IMR-90 (cell line): ENCODE results near the gene CRTC1. TPM values are rescaled to one million over a fixed set of nuclear protein-coding genes. Genes with fewer than 3 reads are reported as not detected.
A peak's percentile ranks its signal among the peaks of the same experiment; 100 is the strongest.

ENCODE experiments used
- ATAC-seq: fragments of 200-7000 bp; cut with Tn5 transposase; 2 replicates; pipeline ENCODE4 v1.9.1; 2020; ENCODE audit warnings: low read depth, mild to moderate bottlenecking, moderate library complexity
- BruUV-seq: library from RNA; stranded (reverse); fragments of 400-500 nt; replicated peaks from 2 replicates; lab custom pipeline; 2021; lab: Mats Ljungman, UMichigan
- CTCF ChIA-PET: fragments of 300-600 bp; formaldehyde crosslinking; extraction: SDS; loops from one replicate; lab custom pipeline; 2021; ENCODE audit warnings: antibody characterized with exemption; lab: Yijun Ruan, JAX
- POLR2A ChIA-PET: fragments of 300-600 bp; sonication (Branson Sonifier 250); formaldehyde crosslinking; loops from one replicate; lab custom pipeline; 2022; ENCODE audit warnings: antibody characterized with exemption; ENCODE audit not compliant: unreplicated experiment; lab: Charles Lee
- DNase-seq: peaks from one replicate; pipeline ENCODE4 v3.0.0; 2013
- H2AFZ ChIP-seq: replicated peaks from 2 replicates; pipeline ENCODE3; 2013; ENCODE audit warnings: low read length, mild to moderate bottlenecking; ENCODE audit not compliant: poor library complexity
- H2AK5ac ChIP-seq: 2 replicates; pipeline ENCODE4 v1.6.1; 2013; ENCODE audit warnings: low read depth, low read length, inconsistent platforms
- H2AK9ac ChIP-seq: replicated peaks from 2 replicates; pipeline ENCODE3; 2013; ENCODE audit warnings: mild to moderate bottlenecking, low read depth, low read length, moderate library complexity; ENCODE audit not compliant: poor library complexity
- H2BK120ac ChIP-seq: 2 replicates; pipeline ENCODE4 v1.6.1; 2013; ENCODE audit warnings: low read depth, low read length, inconsistent platforms
- H2BK15ac ChIP-seq: 3 replicates; pipeline ENCODE4 v1.6.1; 2013; ENCODE audit warnings: low read depth, low read length, inconsistent platforms
- H2BK20ac ChIP-seq: 2 replicates; pipeline ENCODE4 v1.6.1; 2013; ENCODE audit warnings: low read depth, mild to moderate bottlenecking, inconsistent platforms, low read length, moderate library complexity
- H2BK5ac ChIP-seq: 2 replicates; pipeline ENCODE4 v1.6.1; 2013; ENCODE audit warnings: mild to moderate bottlenecking, low read depth, low read length, inconsistent platforms; ENCODE audit not compliant: poor library complexity, severe bottlenecking
- H3K14ac ChIP-seq: replicated peaks from 2 replicates; pipeline ENCODE4 v1.6.1; 2013; ENCODE audit warnings: low read depth, low read length, inconsistent platforms
- H3K18ac ChIP-seq: 2 replicates; pipeline ENCODE4 v1.6.1; 2013; ENCODE audit warnings: low read depth, low read length, control low read depth
- H3K23ac ChIP-seq: 2 replicates; pipeline ENCODE4 v1.6.1; 2013; ENCODE audit warnings: low read depth, low read length, inconsistent platforms
- H3K27ac ChIP-seq: 2 replicates; pipeline ENCODE4 v1.5.1; 2013; ENCODE audit warnings: mild to moderate bottlenecking, control low read depth, low read length; ENCODE audit not compliant: insufficient read depth
- H3K27me3 ChIP-seq: 2 replicates; pipeline ENCODE4 v1.6.1; 2013; ENCODE audit warnings: low read length; ENCODE audit not compliant: control insufficient read depth, insufficient read depth
- H3K36me3 ChIP-seq: 2 replicates; pipeline ENCODE4 v1.6.1; 2013; ENCODE audit warnings: low read length, mixed read lengths; ENCODE audit not compliant: control insufficient read depth, insufficient read depth
- H3K4ac ChIP-seq: 2 replicates; pipeline ENCODE4 v1.6.1; 2013; ENCODE audit warnings: low read depth, low read length, inconsistent platforms
- H3K4me1 ChIP-seq: 2 replicates; pipeline ENCODE4 v1.6.1; 2013; ENCODE audit warnings: low read length, mixed read lengths; ENCODE audit not compliant: control insufficient read depth, insufficient read depth
- H3K4me2 ChIP-seq: 2 replicates; pipeline ENCODE4 v1.6.1; 2013; ENCODE audit warnings: low read depth, mild to moderate bottlenecking, control low read depth, low read length, moderate library complexity
- H3K4me3 ChIP-seq: 2 replicates; pipeline ENCODE4 v1.5.1; 2013; ENCODE audit warnings: low read depth, mild to moderate bottlenecking, control low read depth, low read length, moderate library complexity; ENCODE audit not compliant: insufficient read depth
- H3K56ac ChIP-seq: 2 replicates; pipeline ENCODE4 v1.6.1; 2013; ENCODE audit warnings: low read length, inconsistent platforms; ENCODE audit not compliant: insufficient read depth; ENCODE audit errors: extremely low read depth
- H3K79me1 ChIP-seq, 2 experiments: 2 replicates each; pipeline ENCODE4 v1.6.1; 2013; ENCODE audit warnings: low read length in 2 of 2, inconsistent platforms in 1 of 2, low read depth in 1 of 2
- H3K9ac ChIP-seq: 2 replicates; pipeline ENCODE4 v1.6.1; 2013; ENCODE audit warnings: low read depth, low read length, control low read depth
- H3K9me1 ChIP-seq: 2 replicates; pipeline ENCODE4 v1.6.1; 2013; ENCODE audit warnings: low read length, inconsistent platforms; ENCODE audit not compliant: insufficient read depth
- H3K9me3 ChIP-seq: 2 replicates; pipeline ENCODE4 v1.6.1; 2013; ENCODE audit warnings: low read length; ENCODE audit not compliant: control insufficient read depth, insufficient read depth
- H4K20me1 ChIP-seq: 2 replicates; pipeline ENCODE4 v1.6.1; 2013; ENCODE audit warnings: low read length, inconsistent platforms; ENCODE audit not compliant: insufficient read depth
- H4K5ac ChIP-seq: 2 replicates; pipeline ENCODE4 v1.6.1; 2013; ENCODE audit warnings: mild to moderate bottlenecking, low read depth, low read length, control low read depth
- H4K8ac ChIP-seq, 2 experiments: 2 replicates each; pipeline ENCODE4 v1.6.1; 2013; ENCODE audit warnings: low read depth in 2 of 2, low read length in 2 of 2, control low read depth in 1 of 2, inconsistent platforms in 1 of 2
- H4K91ac ChIP-seq: 2 replicates; pipeline ENCODE4 v1.6.1; 2013; ENCODE audit warnings: low read depth, low read length, inconsistent platforms; ENCODE audit not compliant: insufficient read depth
- BHLHE40 ChIP-seq: fragments of 150-350 bp; IDR thresholded peaks from 2 replicates; pipeline ENCODE4 v1.6.1; 2016; ENCODE audit warnings: mild to moderate bottlenecking, low read depth, low read length
- CEBPB ChIP-seq: IDR thresholded peaks from 2 replicates; pipeline ENCODE4 v1.6.1; 2012; ENCODE audit warnings: low read depth, low read length, improper control_type of control experiment
- CHD1 ChIP-seq: IDR thresholded peaks from 2 replicates; pipeline ENCODE4 v1.6.1; 2012; ENCODE audit warnings: low read depth, low read length, improper control_type of control experiment
- CTCF ChIP-seq: conservative IDR thresholded peaks from 2 replicates; pipeline ENCODE4 v1.5.1; 2012; ENCODE audit warnings: mild to moderate bottlenecking, low read depth, low read length, improper control_type of control experiment
- ELK1 ChIP-seq: fragments of 150-350 bp; IDR thresholded peaks from 2 replicates; pipeline ENCODE4 v1.6.1; 2016; ENCODE audit warnings: low read depth, mild to moderate bottlenecking, low read length, moderate library complexity, borderline replicate concordance
- FOS ChIP-seq: fragments of 150-350 bp; IDR thresholded peaks from 2 replicates; pipeline ENCODE4 v1.6.1; 2016; ENCODE audit warnings: low read depth, low read length
- MAZ ChIP-seq: IDR thresholded peaks from 2 replicates; pipeline ENCODE4 v1.6.1; 2012; ENCODE audit warnings: low read depth, mild to moderate bottlenecking, low read length, improper control_type of control experiment, moderate library complexity, borderline replicate concordance
- MXI1 ChIP-seq: IDR thresholded peaks from 2 replicates; pipeline ENCODE4 v1.6.1; 2012; ENCODE audit warnings: low read depth, mild to moderate bottlenecking, low read length, moderate library complexity, borderline replicate concordance
- POLR2A ChIP-seq: IDR thresholded peaks from 2 replicates; pipeline ENCODE4 v1.6.1; 2012; ENCODE audit warnings: mild to moderate bottlenecking, low read depth, low read length
- RAD21 ChIP-seq: IDR thresholded peaks from 2 replicates; pipeline ENCODE4 v1.6.1; 2012; ENCODE audit warnings: low read length, improper control_type of control experiment
- RCOR1 ChIP-seq: IDR thresholded peaks from 2 replicates; pipeline ENCODE4 v1.6.1; 2012; ENCODE audit warnings: mild to moderate bottlenecking, low read length, improper control_type of control experiment; ENCODE audit not compliant: insufficient replicate concordance
- RFX5 ChIP-seq: IDR thresholded peaks from 2 replicates; pipeline ENCODE4 v1.8.0; 2012; ENCODE audit warnings: low read depth, mild to moderate bottlenecking, low read length, moderate library complexity
- SMC3 ChIP-seq: fragments of 150-350 bp; IDR thresholded peaks from 2 replicates; pipeline ENCODE4 v1.6.1; 2016; ENCODE audit warnings: low read depth, mild to moderate bottlenecking, antibody characterized with exemption, low read length, moderate library complexity
- USF2 ChIP-seq: fragments of 150-350 bp; IDR thresholded peaks from 2 replicates; pipeline ENCODE4 v1.6.1; 2017; ENCODE audit warnings: mild to moderate bottlenecking, antibody characterized with exemption, low read length, low read depth
- WGBS, 2 experiments: methylation state at CpG; one replicate each; pipeline versions ENCODE4 v1.1.5 to v1.1.7; 2013; ENCODE audit warnings: missing lambda C conversion rate in 2 of 2; ENCODE audit not compliant: insufficient read length in 1 of 2; ENCODE audit errors: extremely low coverage in 2 of 2; 5-methylcytosine and 5-hydroxymethylcytosine counted together
- dilution Hi-C: fragments of 300-500 bp; cut with HindIII; formaldehyde crosslinking; loops from one replicate; pipeline ENCODE4 v1.14.3; 2018; ENCODE audit warnings: low sequenced_read_pairs; ENCODE audit not compliant: unreplicated experiment
- in situ Hi-C: fragments of 300-500 bp; cut with MboI; formaldehyde crosslinking; loops from 3 replicates; pipeline ENCODE4 v1.14.3; 2019; ENCODE audit warnings: low sequenced_read_pairs, inconsistent platforms, mixed read lengths
- intact Hi-C: fragments of 100-400 bp; cut with micrococcal nuclease; formaldehyde crosslinking; loops from 2 replicates; pipeline ENCODE4 v1.10.0; 2022
- polyA plus RNA-seq, 3 experiments: library from polyadenylated mRNA; depleted of rRNA; stranded (reverse); fragments of >200 nt; gene quantifications; 2 replicates each; pipeline ENCODE4 v1.2.3, GENCODE V29; 2012; ENCODE audit warnings: low replicate concordance in 1 of 3
- total RNA-seq: library from RNA; depleted of rRNA; stranded (reverse); fragments of >200 nt; gene quantifications from 2 replicates; pipeline ENCODE4 v1.2.3, GENCODE V29; 2012

The CRTC1 gene
- total and polyA plus RNA-seq, 2 of the 4 experiments (the other 2 are of a cell fraction): 0.18 to 5.7 TPM

DNA sequence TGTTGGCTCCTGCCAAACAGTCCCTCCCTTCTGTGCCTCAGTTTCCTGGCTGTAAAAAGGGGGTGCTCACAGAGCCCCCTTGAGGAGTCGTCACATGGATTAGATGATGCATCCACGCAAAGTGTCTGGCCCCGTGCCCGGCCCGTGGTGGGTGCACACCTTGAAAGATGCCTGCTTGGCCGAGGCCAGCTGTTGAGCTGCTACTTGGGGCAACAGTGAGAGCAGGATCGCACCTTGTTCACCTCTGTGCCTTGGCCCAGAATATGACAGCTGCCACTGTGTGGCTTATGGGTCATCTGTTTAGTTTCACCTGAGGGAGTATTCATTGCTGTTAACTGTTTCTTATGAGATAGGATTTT lies 17.7 kb downstream of the CRTC1 start:
- H3K4me3 ChIP-seq: no peak overlapping the region
- intact Hi-C loops (no loop called here), dilution Hi-C loops (no loop called here), in situ Hi-C loops (no loop called here)
- no peak overlapping the region for H2AK5ac ChIP-seq
- 52% methylated on average over 7 of the region's 7 CpGs; no CpG with 5 or more reads in 1 of the 2 experiments for WGBS, 2 experiments
- no peak overlapping the region for H3K14ac ChIP-seq
- ChIA-PET POLR2A (no interaction called here), CTCF (no interaction called here)
- H3K9me1 ChIP-seq: peaks cover 10% of the 10 kb centered on the region
- H2BK5ac ChIP-seq: no peak overlapping the region
- no peaks in the 10 kb centered on the region for H3K27me3 ChIP-seq
- H4K5ac ChIP-seq: no peak overlapping the region
- no peak overlapping the region for H3K4ac ChIP-seq
- H3K36me3 ChIP-seq: no peaks in the 10 kb centered on the region; the same call in 1 of the 2 replicates
- H4K20me1 ChIP-seq: peaks cover 65% of the 10 kb centered on the region
- H2AK9ac ChIP-seq: no peak overlapping the region
- DNase-seq (no peak), ATAC-seq (no peak)
- no peak overlapping the region for H3K18ac ChIP-seq
- no peak overlapping the region for H2BK20ac ChIP-seq
- H3K4me2 ChIP-seq: peak overlapping the region; percentile 61
- H3K4me1 ChIP-seq: peaks cover 9% of the 10 kb centered on the region; the same call in 1 of the 2 replicates
- H3K9me3 ChIP-seq: no peaks in the 10 kb centered on the region
- no peak overlapping the region for H3K23ac ChIP-seq
- no peak overlapping the region for H2BK15ac ChIP-seq
- H4K8ac ChIP-seq: no peak overlapping the region
- H3K56ac ChIP-seq: no peak overlapping the region
- H3K9ac ChIP-seq: no peak overlapping the region
- no TSS peak for BruUV-seq
- TF ChIP-seq RAD21: no peak
- no peak for TF ChIP-seq CTCF
- TF ChIP-seq SMC3: no peak
- no peak for TF ChIP-seq FOS
- no peak for TF ChIP-seq USF2
- no peak for TF ChIP-seq CHD1
- no peak for TF ChIP-seq MXI1
- no peak for TF ChIP-seq RCOR1
- TF ChIP-seq POLR2A: no peak
- no peak for TF ChIP-seq MAZ
- no peak for TF ChIP-seq ELK1
- TF ChIP-seq CEBPB: no peak
- TF ChIP-seq RFX5: no peak
- TF ChIP-seq BHLHE40: no peak
- peak overlapping the region; percentile 67 for H2AFZ ChIP-seq
- peaks cover 15 to 55% of the 10 kb centered on the region in 2 experiments for H3K79me1 ChIP-seq
- H3K27ac ChIP-seq: no peak overlapping the region
- no peak overlapping the region for H2BK120ac ChIP-seq
- H4K91ac ChIP-seq: no peak overlapping the region
